Heart left ventricle (tissue), 16 donors: ENCODE measurements around the gene CRNN. TPM values are rescaled to one million over a fixed set of nuclear protein-coding genes. Genes with fewer than 3 reads are reported as not detected.

Experiments
- ATAC-seq, 4 donors: fragments of 200-7000 bp; cut with Tn5 transposase; one replicate each; pipeline ENCODE4 v1.9.1; 2020 to 2022; ENCODE audit warnings: moderate library complexity in 4 of 4, mild to moderate bottlenecking in 3 of 4, moderate number of reproducible peaks in 1 of 4
- DNase-seq, 5 donors: peaks; one replicate each; pipeline ENCODE4 v3.0.0-alpha.2; 2020
- H3K27ac ChIP-seq, 12 donors: fragments of 200-600 bp; sonication (generic) in 4 of 12; one replicate each; pipeline versions ENCODE4 v1.5.0 to v1.8.0; 2016 to 2022; ENCODE audit warnings: mild to moderate bottlenecking in 2 of 12
- H3K27me3 ChIP-seq, 9 donors: fragments of 200-600 bp; sonication (generic) in 2 of 9; one replicate each; pipeline versions ENCODE4 v1.5.1 to v1.8.0; 2016 to 2022; ENCODE audit warnings: mild to moderate bottlenecking in 3 of 9
- H3K36me3 ChIP-seq, 9 donors: fragments of 200-600 bp; sonication (generic) in 2 of 9; one replicate each; pipeline versions ENCODE4 v1.5.0 to v1.8.0; 2018 to 2022; ENCODE audit warnings: mild to moderate bottlenecking in 2 of 9
- H3K4me1 ChIP-seq, 12 donors: fragments of 200-600 bp; sonication (generic) in 4 of 12; one replicate each; pipeline versions ENCODE4 v1.5.0 to v1.8.0; 2016 to 2022; ENCODE audit warnings: mild to moderate bottlenecking in 3 of 12
- H3K4me3 ChIP-seq, 12 donors: fragments of 200-600 bp; sonication (generic) in 4 of 12; one replicate each; pipeline versions ENCODE4 v1.5.0 to v1.8.0; 2017 to 2022; ENCODE audit warnings: mild to moderate bottlenecking in 9 of 12, moderate library complexity in 4 of 12
- H3K9me3 ChIP-seq, 12 donors: fragments of 200-600 bp; sonication (generic) in 4 of 12; one replicate each; pipeline versions ENCODE4 v1.5.0 to v1.8.0; 2016 to 2022; ENCODE audit warnings: mild to moderate bottlenecking in 1 of 12
- CTCF ChIP-seq, 12 donors: fragments of 200-600 bp; sonication (generic) in 4 of 12; IDR thresholded peaks; one replicate each; pipeline versions ENCODE4 v1.5.0 to v1.8.0; 2018 to 2022; ENCODE audit warnings: antibody characterized with exemption in 12 of 12, mild to moderate bottlenecking in 5 of 12
- POLR2A ChIP-seq, 2 donors: fragments of 450-650 bp; IDR thresholded peaks; one replicate each; pipeline ENCODE4 v1.6.1; 2017; ENCODE audit warnings: antibody characterized with exemption in 2 of 2, mild to moderate bottlenecking in 2 of 2, moderate library complexity in 2 of 2
- WGBS, 4 donors: extraction: QIAGEN DNeasy Blood & Tissue Kit in 2 of 4; methylation state at CpG; one replicate each; pipeline versions ENCODE4 v1.1.5 to v1.1.7; 2013 to 2018; 5-methylcytosine and 5-hydroxymethylcytosine counted together
- intact Hi-C, 10 donors: fragments of 100-400 bp; cut with DNase I; formaldehyde crosslinking; loops; one replicate each; pipeline versions ENCODE4 v1.11.1 to v1.14.2; 2022
- polyA plus RNA-seq, 2 donors: library from polyadenylated mRNA; stranded (reverse); fragments of 200-250 nt; gene quantifications; one replicate each; pipeline ENCODE4 v1.2.3, GENCODE V29; 2013
- total RNA-seq, 9 donors: library from RNA; depleted of rRNA in 2 of 9; stranded (reverse); fragments of >200 nt in 2 of 9; fragmentation: NEBNext Ultra II Directional in 3 of 9; extraction: Animal tissue kit (Norgen Biotek cat#: 25700) in 3 of 9; gene quantifications; one replicate each; pipeline versions ENCODE4 v1.1.0 to v1.2.4, GENCODE V29; 2016 to 2023
- donor health status: ischemic (EF 13 %, LVEDD 7.1; RV severe dilation, severe dysfunction).
- donor health status: healthy with polysubstance abuse.
- donor health status: DM: no; HTN: yes; CAD: no.
- donor health status: DM: no; HTN: no; CAD: no.
- donor health status: ischemic (EF 25% LVEDD 6.9; RV normal size, moderate dysfunction).
- donor health status: ischemic (EF 25% LVEDD 5.7; RV mildly dilated, moderate dysfunction).
- donor health status: healthy.
- donor health status: DM: yes; HTN: yes; CAD: no.
- donor health status: ischemic (EF 35%, LVEDD 5.7; RV mildly dilated, moderate dysfunction).
- donor health status: nonischemic (EF 11% LVEDD 7.7; RV severe dilation, severe dysfunction).
- donor health status: DM: yes; HTN: yes; CAD: no.
- donor health status: PGD.
- donor health status: ischemic (EF 29% LVEDD 5.4; RV normal size, mild dysfunction).
- donor health status: nonischemic (EF 23%, LVEDD 6.1; RV moderate dilation, normal function).

The CRNN gene
- total and polyA plus RNA-seq, 11 donors: 0.24 TPM; not detected in 10

GRCh38 chr1:152436593-152437496 is 22.8 kb upstream of the CRNN start:
- DNase-seq (no peak), ATAC-seq (no peak)
- H3K4me1 ChIP-seq: peaks cover 0 to 13% (median 0%) of the 10 kb centered on the region in 12 donors
- TF ChIP-seq POLR2A (IDR thresholded peaks at IDR 0.05) (no peak), CTCF (IDR thresholded peaks at IDR 0.05) (no peak)
- H3K9me3 ChIP-seq: no peaks in the 10 kb centered on the region
- no peak overlapping the region for H3K27ac ChIP-seq
- 50 to 70% (median 61%) methylated on average over 2 of the region's 2 CpGs for WGBS, 4 donors
- H3K36me3 ChIP-seq: no peaks in the 10 kb centered on the region
- H3K4me3 ChIP-seq: no peak overlapping the region
- intact Hi-C loops: loop anchor here in 1 of 10 donors (5.0 kb wide), 1 partner anchor 385 kb away; no protein-coding TSS in a partner anchor
- peaks cover 0 to 21% (median 0%) of the 10 kb centered on the region in 9 donors for H3K27me3 ChIP-seq

- no peaks in the 10 kb centered on the region for H3K4me1 ChIP-seq
- H3K27ac ChIP-seq: no peak overlapping the region
- DNase-seq (no peak), ATAC-seq (no peak)
- peaks cover 0 to 9% (median 0%) of the 10 kb centered on the region in 9 donors for H3K27me3 ChIP-seq
- no peak for TF ChIP-seq CTCF (IDR thresholded peaks at IDR 0.05)
- no peak for TF ChIP-seq POLR2A (IDR thresholded peaks at IDR 0.05)
- no peak overlapping the region for H3K4me3 ChIP-seq
- WGBS, 4 donors: 48 to 64% (median 55%) methylated on average over 3 of the region's 3 CpGs
- peaks cover 0 to 12% (median 1%) of the 10 kb centered on the region in 12 donors for H3K9me3 ChIP-seq
- intact Hi-C loops: no loop called here
- H3K36me3 ChIP-seq: no peaks in the 10 kb centered on the region
These were observed 13.4 kb upstream of the CRNN start for GRCh38 chr1:152427458-152427857.

GRCh38 chr1:152426731-152427130 is 12.7 kb upstream of the CRNN start:
- Histone ChIP-seq H3K4me3 (no peak overlapping the region), H3K27me3 (peaks cover 0 to 9% (median 0%) of the 10 kb centered on the region in 9 donors), H3K9me3 (peaks cover 0 to 12% (median 1%) of the 10 kb centered on the region in 12 donors), H3K4me1 (no peaks in the 10 kb centered on the region), H3K27ac (no peak overlapping the region), H3K36me3 (no peaks in the 10 kb centered on the region)
- intact Hi-C loops: no loop called here
- ATAC-seq (no peak), DNase-seq (no peak)
- TF ChIP-seq CTCF (IDR thresholded peaks at IDR 0.05): no peak
- no peak for TF ChIP-seq POLR2A (IDR thresholded peaks at IDR 0.05)

- WGBS, 4 donors: 16 to 34% (median 30%) methylated on average over 1 of the region's 1 CpG
- no peak for ATAC-seq
- no peak for DNase-seq
- no peak overlapping the region for H3K27ac ChIP-seq
- H3K4me1 ChIP-seq: no peaks in the 10 kb centered on the region
- TF ChIP-seq CTCF (IDR thresholded peaks at IDR 0.05) (no peak), POLR2A (IDR thresholded peaks at IDR 0.05) (no peak)
- intact Hi-C loops: loop anchor here in 1 of 10 donors (10.0 kb wide), 1 partner anchor 55 kb away; the partner anchor contains the start of gene FLG2
- H3K9me3 ChIP-seq: peaks cover 0 to 12% (median 1%) of the 10 kb centered on the region in 12 donors
- peaks cover 0 to 9% (median 0%) of the 10 kb centered on the region in 9 donors for H3K27me3 ChIP-seq
- no peaks in the 10 kb centered on the region for H3K36me3 ChIP-seq
- no peak overlapping the region for H3K4me3 ChIP-seq
These were observed 5.9 kb upstream of the CRNN start for GRCh38 chr1:152419917-152420316.
